Ishikawa (cell line): ENCODE data around the gene VMAC.

ENCODE experiments used
- CEBPB ChIP-seq: IDR thresholded peaks from 2 replicates; pipeline ENCODE4 v1.6.1; 2012
- EGR1 ChIP-seq: IDR thresholded peaks from 2 replicates; pipeline ENCODE4 v1.6.1; 2012
- EP300 ChIP-seq: IDR thresholded peaks from 2 replicates; pipeline ENCODE4 v1.6.1; 2012; ENCODE audit warnings: borderline replicate concordance
- FOXM1 ChIP-seq: IDR thresholded peaks from 2 replicates; pipeline ENCODE4 v1.6.1; 2012; ENCODE audit warnings: low read depth, borderline replicate concordance
- RAD21 ChIP-seq: IDR thresholded peaks from 2 replicates; pipeline ENCODE4 v1.6.1; 2012; ENCODE audit warnings: low read depth
- REST ChIP-seq: IDR thresholded peaks from 2 replicates; pipeline ENCODE4 v1.6.1; 2012; ENCODE audit warnings: low read depth, mild to moderate bottlenecking
- TAF1 ChIP-seq: IDR thresholded peaks from 2 replicates; pipeline ENCODE4 v1.6.1; 2012; ENCODE audit warnings: low read depth, mild to moderate bottlenecking
- TCF12 ChIP-seq: IDR thresholded peaks from 2 replicates; pipeline ENCODE4 v1.6.1; 2012; ENCODE audit warnings: low read depth
- TEAD4 ChIP-seq: IDR thresholded peaks from 2 replicates; pipeline ENCODE4 v1.6.1; 2012
- USF1 ChIP-seq: IDR thresholded peaks from 2 replicates; pipeline ENCODE4 v1.6.1; 2012
- YY1 ChIP-seq: IDR thresholded peaks from 2 replicates; pipeline ENCODE4 v1.6.1; 2012; ENCODE audit warnings: low read depth
- TF ChIP-seq, protein P1 (sequence below): IDR thresholded peaks from 2 replicates; pipeline ENCODE4 v1.6.1; 2012

DNA sequence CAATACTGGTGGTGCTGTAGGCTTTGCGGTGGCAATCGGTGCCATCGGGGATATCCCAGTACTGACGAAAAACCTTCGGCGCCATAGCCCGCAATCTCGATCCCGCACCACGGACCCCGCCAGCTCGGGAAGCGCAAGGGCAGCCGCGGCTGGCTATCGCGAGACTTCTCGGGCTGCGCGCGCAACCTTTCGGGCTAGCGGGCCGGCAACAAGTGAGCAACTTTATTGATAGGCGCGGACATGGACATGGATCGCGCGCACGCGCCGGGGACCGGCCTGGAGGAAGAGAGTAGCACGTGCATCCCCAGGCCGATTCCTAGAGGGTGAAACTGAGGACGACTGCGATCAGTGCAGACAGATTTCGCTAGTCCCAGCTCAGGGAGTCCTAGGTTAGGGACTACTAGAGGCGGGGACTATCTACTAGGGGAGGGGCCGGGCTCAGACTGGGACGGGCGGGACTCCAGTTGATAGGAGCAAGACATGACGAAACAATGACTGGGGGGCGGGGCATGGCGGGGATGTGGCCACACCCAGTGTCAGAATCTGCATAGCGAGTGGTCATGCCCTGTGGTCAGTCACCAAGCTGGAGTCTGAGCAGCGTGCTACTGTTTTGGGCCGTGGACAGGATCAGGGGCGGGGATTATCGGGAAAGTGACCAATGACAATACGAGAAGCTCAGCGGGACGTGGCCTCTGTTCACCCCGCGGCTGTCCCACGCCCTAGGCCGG is 884 bp upstream of the VMAC start, which contains the start of gene NDUFA11:
- peak; percentile 92 for TF ChIP-seq TAF1
- no peak for TF ChIP-seq FOXM1
- TF ChIP-seq EP300: peak; percentile 48; the same call in 1 of the 2 replicates
- TF ChIP-seq, protein P1, sequence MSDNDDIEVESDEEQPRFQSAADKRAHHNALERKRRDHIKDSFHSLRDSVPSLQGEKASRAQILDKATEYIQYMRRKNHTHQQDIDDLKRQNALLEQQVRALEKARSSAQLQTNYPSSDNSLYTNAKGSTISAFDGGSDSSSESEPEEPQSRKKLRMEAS: peak; percentile 91
- TF ChIP-seq RAD21: no peak
- no peak for TF ChIP-seq CEBPB
- no peak for TF ChIP-seq EGR1
- TF ChIP-seq REST: no peak
- peak; percentile 69 for TF ChIP-seq YY1
- TF ChIP-seq TEAD4: no peak
- peak; percentile 68; the same call in 1 of the 2 replicates for TF ChIP-seq TCF12
- peak; percentile 55 for TF ChIP-seq USF1
